NCI-H69 (cell line): ENCODE results near the gene TRIP6.

ENCODE experiments used
- DNase-seq: peaks from one replicate; lab custom pipeline; 2025; lab: John Stamatoyannopoulos, UW

The TRIP6 gene

GRCh38 chr7:100873599-100874299 lies 6.6 kb downstream of the TRIP6 start:
- DNase-seq, result no peak

- DNase-seq, result peak; percentile 45
Observed at GRCh38 chr7:100874300-100874576, 7.1 kb downstream of the TRIP6 start.

- peak; percentile 100 for DNase-seq
Observed at GRCh38 chr7:100874577-100875355, 7.6 kb downstream of the TRIP6 start, which contains the start of gene SRRT. TSS of gene SRRT (plus strand) at chr7:100875103. CDS start at chr7:100875591, 488 bp downstream.

GRCh38 chr7:100875356-100875751 lies 8.2 kb downstream of the TRIP6 start:
- peak; percentile 50 for DNase-seq

GRCh38 chr7:100878013-100878412 lies 10.8 kb downstream of the TRIP6 start:
- DNase-seq, result no peak

GRCh38 chr7:100878685-100879084 lies 11.5 kb downstream of the TRIP6 start:
- DNase-seq, result no peak

- DNase-seq, result no peak
Observed at GRCh38 chr7:100879685-100880261, 12.6 kb downstream of the TRIP6 start.

- no peak for DNase-seq
Observed at GRCh38 chr7:100880645-100881044, 13.5 kb downstream of the TRIP6 start.

GRCh38 chr7:100881136-100881535 lies 13.9 kb downstream of the TRIP6 start:
- no peak for DNase-seq

GRCh38 chr7:100882201-100882600 lies 15.0 kb downstream of the TRIP6 start:
- DNase-seq, result no peak

GRCh38 chr7:100882785-100883526 lies 15.8 kb downstream of the TRIP6 start:
- DNase-seq, result no peak

GRCh38 chr7:100884736-100885439 lies 17.7 kb downstream of the TRIP6 start:
- DNase-seq, result no peak

- no peak for DNase-seq
Observed at GRCh38 chr7:100885440-100886141, 18.4 kb downstream of the TRIP6 start.

GRCh38 chr7:100886142-100886935 lies 19.2 kb downstream of the TRIP6 start:
- no peak for DNase-seq

- no peak for DNase-seq
Observed at GRCh38 chr7:100886936-100887515, 19.8 kb downstream of the TRIP6 start.

GRCh38 chr7:100887516-100888290 lies 20.5 kb downstream of the TRIP6 start:
- DNase-seq, result no peak

GRCh38 chr7:100888291-100888987 lies 21.3 kb downstream of the TRIP6 start:
- DNase-seq, result no peak

- peak; percentile 45 for DNase-seq
Observed at GRCh38 chr7:100888988-100889750, 22.0 kb downstream of the TRIP6 start, which contains the start of gene UFSP1. TSS of gene UFSP1 (minus strand) at chr7:100889715. CDS start at chr7:100889271, 444 bp downstream.
